H1 (cell line): ENCODE measurements around the gene ARID1B. TPM values are rescaled to one million over a fixed set of nuclear protein-coding genes. Genes with fewer than 3 reads are reported as not detected.

Experiments used
- CTCF ChIA-PET: fragments of 300-600 bp; sonication (Branson Sonifier 250); formaldehyde crosslinking; loops from one replicate; lab custom pipeline; 2021; ENCODE audit not compliant: partially characterized antibody; lab: Charles Lee
- POLR2A ChIA-PET: fragments of 300-600 bp; sonication (Branson Sonifier 250); formaldehyde crosslinking; loops from one replicate; lab custom pipeline; 2021; ENCODE audit warnings: inconsistent platforms; ENCODE audit not compliant: partially characterized antibody; lab: Charles Lee
- DNase-seq, 2 experiments: peaks; one replicate each; pipeline versions ENCODE4 v3.0.0 to v3.0.0-alpha.2; 2010 to 2022; ENCODE audit warnings: low spot score in 2 of 2, low read depth in 1 of 2, mixed read lengths in 1 of 2
- FAIRE-seq: peaks from 2 replicates; lab custom pipeline; 2011; peaks lifted over from hg19 to GRCh38; lab: Jason Lieb, UNC
- H2AFZ ChIP-seq: 2 replicates; pipeline ENCODE4 v1.8.1; 2012; ENCODE audit warnings: low read length, inconsistent platforms
- H2AK5ac ChIP-seq: 2 replicates; pipeline ENCODE4 v1.6.1; 2013; ENCODE audit warnings: low read depth, low read length
- H2BK120ac ChIP-seq: replicated peaks from 2 replicates; pipeline ENCODE3; 2013; ENCODE audit warnings: low read depth, low read length, inconsistent platforms
- H2BK12ac ChIP-seq: 2 replicates; pipeline ENCODE4 v1.6.1; 2013; ENCODE audit warnings: low read depth, low read length
- H2BK15ac ChIP-seq: 2 replicates; pipeline ENCODE4 v1.6.1; 2013; ENCODE audit warnings: low read length
- H2BK20ac ChIP-seq: 2 replicates; pipeline ENCODE4 v1.6.1; 2013; ENCODE audit warnings: low read length
- H2BK5ac ChIP-seq: 2 replicates; pipeline ENCODE4 v1.6.1; 2013; ENCODE audit warnings: low read depth, low read length
- H3K14ac ChIP-seq: 2 replicates; pipeline ENCODE4 v1.6.1; 2013; ENCODE audit warnings: inconsistent platforms; ENCODE audit not compliant: insufficient read length
- H3K18ac ChIP-seq: 2 replicates; pipeline ENCODE4 v1.6.1; 2013; ENCODE audit warnings: low read length; ENCODE audit errors: extremely low read depth
- H3K23ac ChIP-seq: 2 replicates; pipeline ENCODE4 v1.6.1; 2013; ENCODE audit warnings: inconsistent platforms; ENCODE audit not compliant: insufficient read length
- H3K23me2 ChIP-seq: 2 replicates; pipeline ENCODE4 v1.6.1; 2013; ENCODE audit warnings: low read depth, low read length
- H3K27ac ChIP-seq: 2 replicates; pipeline ENCODE4 v1.6.1; 2011; ENCODE audit warnings: low read depth, low read length, inconsistent platforms
- H3K27me3 ChIP-seq, 4 experiments: replicated peaks in 1 of 4; 1 replicate in 1 of 4; 2 replicates in 3 of 4; pipeline versions ENCODE4 v1.6.1 to v1.8.1; 2011 to 2013; ENCODE audit warnings: low read length in 3 of 4, mild to moderate bottlenecking in 3 of 4, inconsistent platforms in 2 of 4, mixed read lengths in 2 of 4, moderate library complexity in 1 of 4; ENCODE audit not compliant: control insufficient read depth in 3 of 4, insufficient read depth in 3 of 4; ENCODE audit errors: extremely low read depth in 1 of 4
- H3K36me3 ChIP-seq, 4 experiments: 2 replicates each; pipeline versions ENCODE4 v1.6.1 to v1.8.1; 2011 to 2013; ENCODE audit warnings: mild to moderate bottlenecking in 4 of 4, low read length in 3 of 4, moderate library complexity in 2 of 4, control low read depth in 1 of 4, inconsistent platforms in 1 of 4; ENCODE audit not compliant: insufficient read depth in 4 of 4, control insufficient read depth in 2 of 4
- H3K4ac ChIP-seq: replicated peaks from 2 replicates; pipeline ENCODE3; 2013; ENCODE audit warnings: low read length, low read depth, mixed read lengths, inconsistent platforms; ENCODE audit not compliant: insufficient read length
- H3K4me1 ChIP-seq, 4 experiments: replicated peaks in 1 of 4; 1 replicate in 1 of 4; 2 replicates in 3 of 4; pipeline versions ENCODE4 v1.6.1 to v1.8.1; 2011 to 2013; ENCODE audit warnings: low read length in 3 of 4, inconsistent platforms in 2 of 4, mixed read lengths in 1 of 4; ENCODE audit not compliant: insufficient read depth in 4 of 4, control insufficient read depth in 3 of 4
- H3K4me2 ChIP-seq, 2 experiments: 2 replicates each; pipeline versions ENCODE4 v1.6.1 to v1.8.1; 2011 to 2013; ENCODE audit warnings: low read depth in 2 of 2, low read length in 2 of 2, control low read depth in 1 of 2, inconsistent platforms in 1 of 2, mild to moderate bottlenecking in 1 of 2; ENCODE audit not compliant: insufficient read depth in 1 of 2
- H3K4me3 ChIP-seq, 4 experiments: fragments of 200-600, 300-600 bp in 1 of 4; sonication (generic), shearing (Covaris generic), sonication (Bioruptor Twin) in 1 of 4; 2 replicates each; pipeline versions ENCODE4 v1.5.1 to v1.8.1; 2011 to 2016; ENCODE audit warnings: low read length in 4 of 4, low read depth in 3 of 4, control low read depth in 2 of 4, inconsistent platforms in 2 of 4, mild to moderate bottlenecking in 2 of 4, mixed read lengths in 1 of 4, moderate library complexity in 1 of 4; ENCODE audit not compliant: insufficient read depth in 2 of 4; ENCODE audit errors: extremely low read depth in 1 of 4
- H3K56ac ChIP-seq: replicated peaks from 2 replicates; pipeline ENCODE3; 2013; ENCODE audit warnings: low read depth, mild to moderate bottlenecking, mixed read lengths, low read length, inconsistent platforms; ENCODE audit not compliant: insufficient read length
- H3K79me1 ChIP-seq: 2 replicates; pipeline ENCODE4 v1.6.1; 2013; ENCODE audit warnings: low read depth, low read length, control low read depth
- H3K79me2 ChIP-seq, 2 experiments: 2 replicates each; pipeline versions ENCODE4 v1.6.1 to v1.8.1; 2012 to 2013; ENCODE audit warnings: low read length in 2 of 2, mild to moderate bottlenecking in 2 of 2, inconsistent platforms in 1 of 2; ENCODE audit not compliant: insufficient read depth in 2 of 2, control insufficient read depth in 1 of 2
- H3K9ac ChIP-seq, 4 experiments: replicated peaks in 1 of 4; 1 replicate in 1 of 4; 2 replicates in 3 of 4; pipeline versions ENCODE4 v1.6.1 to v1.8.1; 2011 to 2013; ENCODE audit warnings: low read depth in 3 of 4, low read length in 3 of 4, control low read depth in 2 of 4, mild to moderate bottlenecking in 2 of 4, moderate library complexity in 2 of 4, inconsistent platforms in 1 of 4; ENCODE audit errors: extremely low read depth in 1 of 4
- H3K9me3 ChIP-seq, 2 experiments: 2 replicates each; pipeline versions ENCODE4 v1.6.1 to v1.8.1; 2012 to 2013; ENCODE audit warnings: mild to moderate bottlenecking in 2 of 2, moderate library complexity in 2 of 2, control low read depth in 1 of 2, inconsistent platforms in 1 of 2, low read depth in 1 of 2, low read length in 1 of 2, mixed read lengths in 1 of 2; ENCODE audit not compliant: insufficient read depth in 2 of 2
- H4K20me1 ChIP-seq, 2 experiments: replicated peaks in 1 of 2; 2 replicates each; pipeline versions ENCODE3 to v1.8.1; 2011 to 2013; ENCODE audit warnings: inconsistent platforms in 2 of 2, low read length in 2 of 2, mild to moderate bottlenecking in 1 of 2; ENCODE audit not compliant: insufficient read depth in 2 of 2, control insufficient read depth in 1 of 2
- H4K5ac ChIP-seq: 2 replicates; pipeline ENCODE4 v1.6.1; 2013; ENCODE audit warnings: low read length, low read depth, mixed read lengths, inconsistent platforms; ENCODE audit not compliant: insufficient read length
- H4K8ac ChIP-seq: 2 replicates; pipeline ENCODE4 v1.8.0; 2013; ENCODE audit warnings: mild to moderate bottlenecking, moderate library complexity, low read length, inconsistent platforms; ENCODE audit not compliant: insufficient read depth; ENCODE audit errors: extremely low read depth
- H4K91ac ChIP-seq: replicated peaks from 2 replicates; pipeline ENCODE3; 2013; ENCODE audit warnings: low read length, mixed read lengths, inconsistent platforms; ENCODE audit not compliant: insufficient read length
- GTF2F1 ChIP-seq: IDR thresholded peaks from 2 replicates; pipeline ENCODE4 v1.6.1; 2012; ENCODE audit warnings: low read depth, low read length, improper control_type of control experiment, borderline replicate concordance
- KDM4A ChIP-seq: IDR thresholded peaks from one replicate; pipeline ENCODE4 v1.7.1; 2012; ENCODE audit warnings: low read depth, mild to moderate bottlenecking, moderate library complexity, low read length, inconsistent platforms; ENCODE audit not compliant: severe bottlenecking
- SAP30 ChIP-seq: fragments of 300-600 bp; sonication (generic); IDR thresholded peaks from 2 replicates; pipeline ENCODE4 v1.7.1; 2012; ENCODE audit warnings: low read length, moderate library complexity, mild to moderate bottlenecking, inconsistent platforms; ENCODE audit not compliant: insufficient read depth, insufficient replicate concordance
- SIX5 ChIP-seq: IDR thresholded peaks from 2 replicates; pipeline ENCODE4 v1.6.1; 2011; ENCODE audit warnings: mild to moderate bottlenecking, low read depth, low read length
- SP1 ChIP-seq: IDR thresholded peaks from 2 replicates; pipeline ENCODE4 v1.6.1; 2011; ENCODE audit warnings: low read depth, low read length
- WGBS, 2 experiments: shearing (Covaris generic) in 1 of 2; methylation state at CpG; one replicate each; pipeline versions ENCODE4 v1.1.6 to v1.1.7; 2013 to 2015; ENCODE audit warnings: low lambda C conversion rate in 2 of 2, mixed read lengths in 2 of 2, inconsistent platforms in 1 of 2, low coverage in 1 of 2, missing lambda C conversion rate in 1 of 2; ENCODE audit not compliant: insufficient replicate concordance in 2 of 2, insufficient coverage in 1 of 2, insufficient read length in 1 of 2; ENCODE audit errors: extremely low coverage in 1 of 2, missing lambda C conversion rate in 1 of 2; 5-methylcytosine and 5-hydroxymethylcytosine counted together
- polyA plus RNA-seq, 7 experiments: library from polyadenylated mRNA; depleted of rRNA in 3 of 7; stranded (reverse) in 5 of 7; unstranded in 2 of 7; fragments of >200 nt in 5 of 7; fragments of 200-250 nt in 2 of 7; gene quantifications; 1 replicate in 5 of 7; 2 replicates in 1 of 7; 4 replicates in 1 of 7; pipeline versions ENCODE4 v1.2.1 to v1.2.3, GENCODE V29; 2011 to 2013; ENCODE audit warnings: missing spikeins in 2 of 7, mixed read lengths in 2 of 7
- total RNA-seq: library from RNA; stranded (reverse); fragmentation: NEBNext Ultra II Directional; extraction: Animal tissue kit (Norgen Biotek cat#: 25700); gene quantifications from 2 replicates; pipeline ENCODE4 v1.2.1, GENCODE V29; 2021

The ARID1B gene
- total and polyA plus RNA-seq, 2 of the 8 experiments (the other 6 are each of a cell fraction or from before 2014, with no cell fraction given), result 24.3 to 70.3 TPM

DNA sequence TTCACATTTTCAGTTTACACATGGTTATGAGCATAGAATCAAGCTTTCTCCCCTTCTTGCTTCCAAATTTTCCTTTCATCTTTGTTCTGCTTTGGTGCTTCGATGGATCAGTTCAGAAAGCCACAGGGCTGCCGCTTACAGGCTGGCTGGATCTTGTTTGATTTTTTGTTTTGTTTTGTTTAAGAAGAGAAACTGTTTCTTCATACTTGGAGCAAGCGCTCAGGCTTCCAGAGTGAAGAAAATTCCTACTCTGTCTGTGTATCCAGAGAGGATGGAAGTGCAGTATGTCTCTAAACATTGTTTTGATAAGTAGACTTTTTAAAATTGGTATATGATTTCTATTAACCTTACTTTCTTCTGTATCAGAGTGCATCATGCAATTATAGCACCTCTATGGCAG is 66.9 kb downstream of the ARID1B start:
- Histone ChIP-seq H3K4me3 (no peak overlapping the region), H3K27ac (no peak overlapping the region), H2BK120ac (no peak overlapping the region), H2BK20ac (no peak overlapping the region), H3K79me2 (peaks cover 12 to 98% of the 10 kb centered on the region in 2 experiments; a peak in 3 of 4 replicates), H3K27me3 (no peaks in the 10 kb centered on the region), H3K23me2 (no peaks in the 10 kb centered on the region), H4K5ac (no peak overlapping the region), H3K36me3 (no peaks in the 10 kb centered on the region), H2BK12ac (no peak overlapping the region), H4K91ac (no peak overlapping the region), H3K18ac (no peak overlapping the region), H2AK5ac (no peak overlapping the region), H3K4me2 (no peak overlapping the region), H4K20me1 (peaks cover 4 to 7% of the 10 kb centered on the region in 2 experiments), H4K8ac (no peak overlapping the region), H3K23ac (no peak overlapping the region), H3K9me3 (no peaks in the 10 kb centered on the region), H3K79me1 (peaks cover 10% of the 10 kb centered on the region), H3K14ac (no peak overlapping the region), H3K4ac (no peak overlapping the region), H2BK5ac (no peak overlapping the region), H3K9ac (no peak overlapping the region), H3K56ac (no peak overlapping the region)
- ChIA-PET POLR2A (no interaction called here), CTCF (interaction anchor here (0.9 to 1.0 kb wide), 2 partner anchors 20 to 31 kb away, joined by 3 to 4 read pairs; no protein-coding TSS in a partner anchor)
- WGBS, 2 experiments, result 91% methylated on average over 3 of the region's 3 CpGs; no CpG with 5 or more reads in 1 of the 2 experiments
- FAIRE-seq (no peak), DNase-seq (no peak)
- TF ChIP-seq SP1 (no peak), GTF2F1 (no peak), SAP30 (no peak), SIX5 (no peak), KDM4A (no peak)
- TF ChIP-seq, all 59 proteins: peak for 0
- Histone ChIP-seq H3K4me1 (peaks cover 1 to 37% (median 18%) of the 10 kb centered on the region in 4 experiments; a peak in 5 of 7 replicates), H2BK15ac (no peak overlapping the region), H2AFZ (no peak overlapping the region)
